HepG2 (cell line): ENCODE measurements around the gene NLRP5. TPM values are rescaled to one million over a fixed set of nuclear protein-coding genes. Genes with fewer than 3 reads are reported as not detected.
A peak's percentile ranks its signal among the peaks of the same experiment; 100 is the strongest.

Experiments
- AGO2 ChIP-seq: fragments of 200-400 bp; formaldehyde crosslinking; optimal IDR thresholded peaks from 2 replicates; pipeline ENCODE3; 2017; ENCODE audit warnings: mild to moderate bottlenecking, low read depth, low read length, moderate library complexity
- AHDC1 ChIP-seq: sonication (generic); formaldehyde crosslinking; IDR thresholded peaks from 2 replicates; pipeline ENCODE4 v1.5.1; 2020; ENCODE audit warnings: mild to moderate bottlenecking, missing genetic modification reagents, borderline replicate concordance
- CBX2 ChIP-seq, 2 experiments: fragments of 200-600 bp in 1 of 2; sonication (generic); formaldehyde crosslinking in 1 of 2; IDR thresholded peaks; 2 replicates each; pipeline versions ENCODE4 v1.7.0 to v1.8.1; 2018 to 2022; ENCODE audit warnings: low read depth in 2 of 2, low read length in 1 of 2, mild to moderate bottlenecking in 1 of 2, missing genetic modification reagents in 1 of 2
- CHD2 ChIP-seq: IDR thresholded peaks from 2 replicates; pipeline ENCODE4 v1.6.1; 2011; ENCODE audit warnings: low read depth, low read length, improper control_type of control experiment
- CHD4 ChIP-seq: fragments of 200-600 bp; sonication (generic); IDR thresholded peaks from 2 replicates; pipeline ENCODE4 v1.7.0; 2017; ENCODE audit warnings: mild to moderate bottlenecking, low read length, borderline replicate concordance
- KLF11 ChIP-seq: IDR thresholded peaks from 2 replicates; pipeline ENCODE4 v1.6.1; 2016; ENCODE audit warnings: missing compliant biosample characterization
- MED1 ChIP-seq: sonication (generic); formaldehyde crosslinking; IDR thresholded peaks from 2 replicates; pipeline ENCODE4 v1.4.0; 2020; ENCODE audit warnings: missing genetic modification reagents
- NCOA1 ChIP-seq: sonication (generic); formaldehyde crosslinking; IDR thresholded peaks from 2 replicates; pipeline ENCODE4 v1.9.0; 2021; ENCODE audit warnings: missing genetic modification reagents
- POLR2A ChIP-seq, 2 experiments: IDR thresholded peaks; 2 replicates each; pipeline ENCODE4 v1.6.1; 2011; ENCODE audit warnings: low read depth in 2 of 2, low read length in 2 of 2, mild to moderate bottlenecking in 1 of 2, moderate library complexity in 1 of 2; ENCODE audit not compliant: insufficient read depth in 1 of 2
- PPARG ChIP-seq: conservative IDR thresholded peaks from 2 replicates; pipeline ENCODE4 v1.6.1; 2016; ENCODE audit warnings: missing biosample characterization, missing genetic modification reagents
- ZBTB49 ChIP-seq: sonication (generic); formaldehyde crosslinking; IDR thresholded peaks from 2 replicates; pipeline ENCODE4 v1.4.0; 2020; ENCODE audit warnings: missing genetic modification reagents, borderline replicate concordance
- ZBTB7B ChIP-seq: sonication (generic); formaldehyde crosslinking; IDR thresholded peaks from 2 replicates; pipeline ENCODE4 v1.4.0; 2020; ENCODE audit warnings: missing genetic modification reagents
- ZC3H13 ChIP-seq: sonication (generic); formaldehyde crosslinking; IDR thresholded peaks from 2 replicates; pipeline ENCODE4 v1.8.1; 2023; ENCODE audit warnings: mild to moderate bottlenecking, missing genetic modification reagents, moderate library complexity
- ZKSCAN5 ChIP-seq: sonication (generic); formaldehyde crosslinking; IDR thresholded peaks from 2 replicates; pipeline ENCODE4 v1.5.1; 2020; ENCODE audit warnings: mild to moderate bottlenecking, missing genetic modification reagents
- ZNF337 ChIP-seq: sonication (generic); formaldehyde crosslinking; IDR thresholded peaks from 2 replicates; pipeline ENCODE4 v1.5.1; 2020; ENCODE audit warnings: missing genetic modification reagents, low read depth, mild to moderate bottlenecking, borderline replicate concordance
- ZNF605 ChIP-seq: sonication (generic); formaldehyde crosslinking; IDR thresholded peaks from 2 replicates; pipeline ENCODE4 v1.8.0; 2022; ENCODE audit warnings: mild to moderate bottlenecking, missing genetic modification reagents
- ZSCAN21 ChIP-seq: sonication (generic); formaldehyde crosslinking; IDR thresholded peaks from 2 replicates; pipeline ENCODE4 v1.8.0; 2022; ENCODE audit warnings: mild to moderate bottlenecking, missing genetic modification reagents, moderate library complexity, borderline replicate concordance
- ZSCAN29 ChIP-seq: sonication (generic); formaldehyde crosslinking; conservative IDR thresholded peaks from 2 replicates; pipeline ENCODE4 v1.4.0; 2020; ENCODE audit warnings: mild to moderate bottlenecking, missing genetic modification reagents
- polyA plus RNA-seq, 8 experiments: library from polyadenylated mRNA; depleted of rRNA in 3 of 8; stranded (reverse) in 7 of 8; unstranded in 1 of 8; fragments of >200 nt; fragmentation: Illumina TruSeq in 4 of 8; extraction: Trizol in 4 of 8; gene quantifications; 2 replicates each; pipeline versions ENCODE4 v1.2.1 to v1.2.3, GENCODE V29; 2011 to 2016; ENCODE audit warnings: low read depth in 4 of 8, missing spikeins in 1 of 8, mixed read lengths in 1 of 8; ENCODE audit not compliant: insufficient read depth in 1 of 8
- total RNA-seq, 5 experiments: library from RNA; depleted of rRNA; stranded (reverse); fragments of >200 nt; fragmentation: Illumina TruSeq; extraction: Trizol; gene quantifications; 2 replicates each; pipeline ENCODE4 v1.2.3, GENCODE V29; 2016; ENCODE audit warnings: low read depth in 1 of 5

Gene NLRP5
- total and polyA plus RNA-seq, 2 of the 13 experiments (the other 11 are each of a cell fraction or from before 2014, with no cell fraction given): not detected

GRCh38 chr19:56110515-56111448, 124.2 kb downstream of the NLRP5 start (continued):
- TF ChIP-seq AGO2: peak; percentile 60
- TF ChIP-seq ZNF605 (CRISPR knock-in tag): peak; percentile 52
- TF ChIP-seq ZSCAN21: peak; percentile 23; the same call in 1 of the 2 replicates
- TF ChIP-seq NCOA1 (CRISPR knock-in tag): peak; percentile 29; the same call in 1 of the 2 replicates
- 0 out of 2 replicates have a peak, but pooled peaks have one; percentile 18 for TF ChIP-seq CHD2
- peak; percentile 65 for TF ChIP-seq MED1
- no peak for TF ChIP-seq AHDC1 (CRISPR knock-in tag)
- peak; percentile 95 for TF ChIP-seq ZKSCAN5 (CRISPR knock-in tag)
- TF ChIP-seq KLF11: 0 out of 2 replicates have a peak, but pooled peaks have one; percentile 22
- TF ChIP-seq CBX2 (IDR thresholded peaks at IDR 0.05; ENCODE audit: low read depth, low read length): no peak
- no peak for TF ChIP-seq CBX2 (CRISPR knock-in tag; IDR thresholded peaks at IDR 0.05; ENCODE audit: low read depth)
- TF ChIP-seq ZBTB49 (CRISPR knock-in tag): no peak
- peak; percentile 43; the same call in 1 of the 2 replicates for TF ChIP-seq CHD4
- TF ChIP-seq POLR2A (IDR thresholded peaks at IDR 0.05; ENCODE audit: insufficient read depth in 1 of 2, low read depth in 2 of 2, low read length in 2 of 2): peak; percentile 61 to 67
- no peak for TF ChIP-seq ZC3H13 (CRISPR knock-in tag)
- TF ChIP-seq ZSCAN29 (CRISPR knock-in tag): 0 out of 2 replicates have a peak, but pooled peaks have one; percentile 57
- peak; percentile 98 for TF ChIP-seq ZBTB7B (CRISPR knock-in tag)
- TF ChIP-seq PPARG (CRISPR knock-in tag): peak; percentile 94
- no peak for TF ChIP-seq ZNF337 (CRISPR knock-in tag)
